Midbrain (tissue), 1 donor: ENCODE data around the gene DOCK2.
"Not testable (repeated sequence)": the region's sequence is repeated elsewhere in the genome, so short reads cannot be mapped to it uniquely, and the experiment has no call there.

Source experiments
- DNase-seq: peaks from one replicate; lab custom pipeline; 2025; lab: John Stamatoyannopoulos, UW

Gene DOCK2

GRCh38 chr5:170056561-170057267, 419.6 kb downstream of the DOCK2 start:
- no peak for DNase-seq

- DNase-seq = no peak
Measured at GRCh38 chr5:170057311-170057710, 420.2 kb downstream of the DOCK2 start.

- DNase-seq = no peak
Measured at GRCh38 chr5:170059221-170059620, 422.1 kb downstream of the DOCK2 start.

- no peak for DNase-seq
Measured at GRCh38 chr5:170067152-170067551, 430.1 kb downstream of the DOCK2 start.

- DNase-seq = no peak
Measured at GRCh38 chr5:170067574-170068170, 430.6 kb downstream of the DOCK2 start.

GRCh38 chr5:170069512-170069911, 432.4 kb downstream of the DOCK2 start:
- no peak for DNase-seq

GRCh38 chr5:170070556-170071412, 433.7 kb downstream of the DOCK2 start:
- peak; percentile 8 for DNase-seq

GRCh38 chr5:170071748-170072147, 434.7 kb downstream of the DOCK2 start:
- DNase-seq = no peak

GRCh38 chr5:170075696-170076095, 438.6 kb downstream of the DOCK2 start:
- DNase-seq = no peak

- DNase-seq = no peak
Measured at GRCh38 chr5:170076211-170076610, 439.1 kb downstream of the DOCK2 start.

- DNase-seq = no peak
Measured at GRCh38 chr5:170076739-170077138, 439.7 kb downstream of the DOCK2 start.

GRCh38 chr5:170077526-170077925, 440.5 kb downstream of the DOCK2 start:
- no peak for DNase-seq

GRCh38 chr5:170078458-170078857, 441.4 kb downstream of the DOCK2 start:
- no peak for DNase-seq

GRCh38 chr5:170078931-170079330, 441.9 kb downstream of the DOCK2 start:
- DNase-seq = no peak

GRCh38 chr5:170080217-170080616, 443.1 kb downstream of the DOCK2 start:
- DNase-seq = no peak

GRCh38 chr5:170080786-170081445, 443.8 kb downstream of the DOCK2 start:
- no peak for DNase-seq

GRCh38 chr5:170081616-170082015, 444.5 kb downstream of the DOCK2 start:
- no peak for DNase-seq

- DNase-seq = no peak
Measured at GRCh38 chr5:170082701-170083100, 445.6 kb downstream of the DOCK2 start.

GRCh38 chr5:170087168-170087817, 450.2 kb downstream of the DOCK2 start:
- DNase-seq = no peak

GRCh38 chr5:170092455-170093101, 455.5 kb downstream of the DOCK2 start:
- no peak for DNase-seq

GRCh38 chr5:170094329-170094728, 457.3 kb downstream of the DOCK2 start:
- DNase-seq = not testable (repeated sequence)
